GDM1 (cell line): Measurements from ENCODE around the gene IDNK.

Source experiments
- DNase-seq: peaks from one replicate; lab custom pipeline; 2025; lab: John Stamatoyannopoulos, UW

The IDNK gene

DNA sequence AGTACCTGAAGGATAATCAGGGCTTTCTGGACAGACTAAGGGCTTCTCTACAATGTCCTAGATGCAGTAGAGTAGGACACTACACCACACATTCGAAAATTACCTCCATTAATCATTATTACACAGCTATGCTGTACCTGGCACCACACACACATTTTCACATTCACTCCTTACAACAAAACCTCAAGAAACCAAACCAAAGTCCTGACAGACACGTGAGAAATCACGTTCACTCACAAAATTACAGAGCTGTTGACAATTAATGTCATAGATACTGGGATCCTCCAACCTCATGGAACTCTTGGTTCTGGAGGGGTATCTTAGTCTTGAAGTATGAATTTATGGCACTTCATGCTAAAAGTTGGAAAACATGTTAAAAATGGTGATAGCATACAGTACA is 68.5 kb downstream of the IDNK start:
- DNase-seq, result no peak
